GM18867 (cell line): ENCODE data around the gene PARD3B.

ENCODE experiments used
- ATAC-seq: cut with Tn5 transposase; IDR thresholded peaks from one replicate; pipeline ENCODE4 v1.9.1; 2021; ENCODE audit warnings: mild to moderate bottlenecking, moderate library complexity; ENCODE audit not compliant: unreplicated experiment

PARD3B gene

DNA sequence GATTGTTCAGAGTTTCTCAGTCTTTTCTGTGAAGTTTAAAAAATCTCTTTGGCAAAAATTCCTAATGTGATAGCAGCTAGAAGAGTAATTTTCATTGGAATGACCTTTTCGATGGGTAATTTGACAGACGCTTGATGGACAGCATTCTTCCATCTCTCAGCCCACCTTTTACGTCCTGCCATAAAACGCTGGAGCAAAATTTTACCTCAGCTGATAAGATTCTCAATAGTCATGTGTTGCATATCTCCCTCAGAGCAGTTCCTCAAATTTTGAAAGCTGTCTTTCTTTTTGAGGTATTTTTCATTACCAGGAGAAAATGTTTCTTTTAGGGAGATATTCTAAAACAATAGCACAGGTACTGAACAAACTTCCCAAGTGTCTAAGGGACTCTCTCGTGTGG lies 441.4 kb downstream of the PARD3B start:
- no peak for ATAC-seq

DNA sequence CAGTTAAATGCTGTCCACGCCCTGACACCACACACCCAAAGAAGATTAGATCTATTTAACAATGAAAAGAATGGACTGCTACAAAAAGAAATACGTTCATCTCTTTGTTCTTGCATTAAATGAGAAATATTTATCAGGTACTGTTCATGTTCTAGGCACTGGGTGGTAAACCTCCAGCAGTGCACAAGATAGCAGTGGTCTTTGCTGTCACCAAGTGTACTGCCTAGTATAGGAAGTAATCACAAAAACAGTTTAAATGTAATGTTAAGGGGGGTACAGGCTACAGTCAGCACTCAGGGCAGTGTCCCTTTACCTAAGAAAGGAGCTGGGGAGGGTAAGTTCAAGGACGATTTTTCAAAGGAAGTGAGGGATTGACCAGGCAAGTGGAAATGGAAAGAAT lies 443.6 kb downstream of the PARD3B start:
- no peak for ATAC-seq

DNA sequence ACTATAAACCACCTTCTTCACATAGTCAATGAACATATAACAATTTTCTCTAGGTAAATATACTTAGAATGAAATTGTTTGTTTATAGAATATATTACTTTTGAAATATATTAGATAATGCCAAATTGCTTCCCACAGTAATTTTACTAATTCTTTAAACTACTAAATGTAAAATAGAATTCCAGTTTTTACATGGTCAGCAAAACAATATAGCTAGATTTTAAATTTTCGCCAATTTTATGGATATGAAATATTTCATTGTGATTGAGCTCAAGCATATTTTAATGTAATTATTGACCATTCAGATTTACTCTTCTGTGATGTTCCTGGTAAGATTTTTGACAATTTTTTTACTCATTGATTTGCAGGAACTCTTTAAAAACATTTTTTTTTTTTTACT lies 444.6 kb downstream of the PARD3B start:
- no peak for ATAC-seq

DNA sequence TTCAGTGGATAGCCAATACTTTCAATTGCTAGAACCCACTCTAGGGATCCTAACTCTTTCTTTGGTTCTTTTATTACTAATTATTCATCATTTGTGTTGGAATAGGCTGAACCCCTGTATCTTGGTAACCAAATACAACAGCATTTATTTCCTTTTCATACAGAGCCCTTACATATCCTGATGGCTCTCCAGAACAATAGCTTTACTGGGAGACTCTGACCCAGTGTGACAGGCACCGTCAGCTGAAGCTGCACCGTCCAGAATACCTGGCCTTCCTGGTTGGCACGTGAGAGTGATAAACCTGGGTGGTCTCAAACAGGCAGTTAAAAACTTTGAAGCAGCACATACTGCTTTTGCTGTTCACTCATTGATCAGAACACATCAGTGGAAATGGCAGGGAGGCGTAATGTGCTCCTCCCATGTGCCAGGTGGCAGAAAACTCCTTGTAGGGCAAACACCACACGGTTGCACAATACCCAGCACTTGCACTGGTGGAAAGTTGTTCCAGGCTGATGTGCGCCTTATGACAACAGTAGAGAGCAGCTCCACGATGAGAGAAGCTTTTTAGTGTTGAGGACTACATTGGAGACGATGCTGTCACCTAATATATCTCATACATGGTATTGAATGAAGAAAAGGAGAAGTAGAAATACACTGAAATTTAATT lies 456.2 kb downstream of the PARD3B start:
- no peak for ATAC-seq

DNA sequence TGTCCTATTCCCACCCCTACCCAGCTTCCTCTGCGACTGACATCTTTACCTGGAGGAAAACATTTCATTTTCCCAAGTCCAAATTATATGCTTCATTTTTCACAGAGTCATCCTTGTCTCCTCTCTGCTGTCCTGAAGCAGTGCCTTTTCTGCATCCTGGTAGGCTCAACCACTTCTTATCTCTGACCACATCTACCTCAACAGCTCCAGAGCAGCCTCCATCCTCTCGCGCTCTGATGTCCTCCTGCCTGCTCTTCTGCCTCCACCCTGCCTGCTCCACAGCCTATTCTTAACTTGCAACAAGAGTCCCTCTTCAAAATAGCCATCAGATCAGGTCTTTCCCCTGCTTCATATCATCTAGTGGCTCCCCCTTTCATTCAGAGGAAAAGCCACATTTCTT lies 457.1 kb downstream of the PARD3B start:
- no peak for ATAC-seq

DNA sequence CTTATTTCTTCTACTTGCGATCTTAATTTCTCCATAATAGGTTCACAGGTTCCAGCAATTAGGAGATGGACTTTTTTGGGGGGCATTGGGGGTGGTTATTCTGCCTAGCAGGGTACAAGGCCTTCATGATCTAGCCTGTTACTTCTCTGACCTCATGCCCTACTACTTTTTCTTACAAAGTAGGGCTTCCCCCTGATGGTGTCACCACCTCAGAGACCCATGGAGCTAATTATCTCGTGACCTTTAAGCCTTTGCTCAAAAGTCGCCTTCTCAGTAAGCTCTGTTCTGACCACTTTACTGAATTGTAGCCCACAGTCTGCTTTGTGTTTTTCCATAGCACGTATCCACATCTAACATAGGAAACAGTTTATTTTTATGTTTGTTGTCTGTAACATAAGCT lies 458.0 kb downstream of the PARD3B start:
- ATAC-seq: no peak

GRCh38 chr2:205010196-205010595 lies 464.9 kb downstream of the PARD3B start:
- no peak for ATAC-seq

GRCh38 chr2:205011031-205011430 lies 465.8 kb downstream of the PARD3B start:
- no peak for ATAC-seq

GRCh38 chr2:205012961-205013360 lies 467.7 kb downstream of the PARD3B start:
- no peak for ATAC-seq

DNA sequence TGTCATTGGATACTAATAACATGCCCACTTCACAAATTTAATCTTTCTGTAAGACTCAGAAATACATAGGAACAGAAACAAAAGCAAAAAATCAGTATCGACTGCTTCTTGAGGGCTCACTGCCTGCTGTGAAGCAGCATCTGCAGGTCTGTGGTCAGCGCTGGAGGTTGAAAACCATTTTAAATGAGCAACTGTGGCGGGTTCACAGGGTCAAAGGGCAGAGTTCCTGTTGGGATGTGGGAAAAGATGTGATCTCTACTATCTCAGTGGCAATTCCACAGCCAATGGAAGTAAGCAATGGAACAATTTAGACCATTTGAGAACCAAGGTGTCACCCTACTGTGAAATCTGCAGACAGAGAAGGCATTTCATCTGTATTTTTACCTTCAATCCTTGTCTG lies 468.3 kb downstream of the PARD3B start:
- ATAC-seq: no peak

DNA sequence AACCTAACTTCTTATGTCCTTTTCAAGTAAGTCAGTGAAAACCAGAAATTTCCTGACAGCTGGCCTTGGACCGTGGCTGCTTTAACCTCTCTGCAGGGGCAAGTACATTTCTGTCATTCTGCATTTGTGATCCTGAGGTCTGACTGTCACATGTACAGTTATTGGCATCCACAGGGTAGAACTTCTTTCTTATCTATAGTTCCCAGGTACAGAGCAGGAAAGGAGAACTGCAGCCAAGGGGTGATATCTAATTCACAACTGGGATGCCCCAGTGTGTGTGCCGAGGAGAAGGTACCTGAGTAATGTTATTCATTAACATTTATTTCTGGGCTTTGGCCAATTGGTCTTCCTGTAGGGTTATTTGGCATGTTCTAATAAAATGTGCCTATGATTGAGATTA lies 468.9 kb downstream of the PARD3B start:
- no peak for ATAC-seq

GRCh38 chr2:205017381-205017780 lies 472.1 kb downstream of the PARD3B start:
- no peak for ATAC-seq

GRCh38 chr2:205017912-205018311 lies 472.6 kb downstream of the PARD3B start:
- no peak for ATAC-seq

GRCh38 chr2:205020673-205021072 lies 475.4 kb downstream of the PARD3B start:
- no peak for ATAC-seq

DNA sequence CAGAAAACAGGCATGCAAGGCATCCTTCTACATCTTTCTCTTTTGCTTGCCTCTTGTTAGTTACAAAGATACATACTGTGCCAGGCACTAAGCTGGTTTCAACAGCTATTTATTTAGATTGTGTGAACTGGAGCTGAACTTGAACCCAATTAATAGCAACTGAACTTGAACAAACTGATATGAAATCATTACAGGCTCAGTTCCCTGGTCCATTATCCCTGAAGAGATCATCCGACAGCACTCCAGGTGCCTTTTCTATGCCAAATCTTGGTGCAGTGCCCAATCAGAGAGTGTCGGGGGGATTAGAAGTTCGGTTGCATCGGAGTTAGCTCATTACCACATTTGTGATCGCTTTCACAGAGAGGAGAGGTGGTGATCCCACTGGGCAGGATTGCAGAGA lies 477.6 kb downstream of the PARD3B start:
- no peak for ATAC-seq

GRCh38 chr2:205024822-205025518 lies 479.7 kb downstream of the PARD3B start:
- ATAC-seq: no peak

- no peak for ATAC-seq
Observed at GRCh38 chr2:205025580-205026240, 480.4 kb downstream of the PARD3B start.

DNA sequence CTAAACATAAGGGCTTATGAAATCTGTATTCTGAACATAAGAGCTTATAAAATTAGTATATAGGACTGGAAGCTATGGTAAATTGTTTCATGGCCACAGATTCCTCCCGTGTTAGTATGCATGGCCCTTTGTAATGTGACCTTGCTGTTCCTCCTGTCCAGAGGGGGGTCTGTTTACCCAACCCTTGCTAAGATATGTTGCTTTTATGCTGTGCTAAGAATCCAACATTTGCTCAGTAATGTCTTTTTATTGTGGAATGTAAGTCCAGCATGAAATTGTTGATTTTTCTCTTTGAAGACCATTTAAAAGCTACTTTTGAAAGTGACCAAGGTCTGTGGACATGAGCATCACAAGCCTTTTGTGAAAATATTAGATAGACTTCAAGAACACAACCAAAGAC lies 485.4 kb downstream of the PARD3B start:
- ATAC-seq: no peak

DNA sequence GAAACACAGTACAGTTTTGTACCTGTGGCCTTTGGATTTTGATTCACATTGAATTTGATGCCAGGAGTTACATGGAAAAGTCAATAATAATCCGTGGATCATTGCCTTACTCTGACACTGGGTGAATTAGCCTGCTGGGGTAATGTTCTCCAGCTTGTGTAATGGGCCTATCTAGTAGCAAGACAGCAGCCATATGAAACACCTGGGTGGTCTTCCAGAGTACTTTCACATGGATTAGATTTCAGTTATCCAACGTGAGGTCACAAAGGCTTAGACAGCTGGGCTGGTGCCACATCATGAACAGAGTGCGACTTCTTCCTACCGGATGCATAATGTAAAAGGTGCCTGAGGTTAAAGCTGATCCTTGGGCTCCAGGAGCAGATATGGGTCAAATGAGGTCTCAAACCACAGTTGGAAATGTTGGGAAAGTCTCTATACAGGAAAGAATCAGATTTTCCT lies 486.8 kb downstream of the PARD3B start:
- ATAC-seq: no peak

- no peak for ATAC-seq
Observed at GRCh38 chr2:205033431-205033830, 488.2 kb downstream of the PARD3B start.

DNA sequence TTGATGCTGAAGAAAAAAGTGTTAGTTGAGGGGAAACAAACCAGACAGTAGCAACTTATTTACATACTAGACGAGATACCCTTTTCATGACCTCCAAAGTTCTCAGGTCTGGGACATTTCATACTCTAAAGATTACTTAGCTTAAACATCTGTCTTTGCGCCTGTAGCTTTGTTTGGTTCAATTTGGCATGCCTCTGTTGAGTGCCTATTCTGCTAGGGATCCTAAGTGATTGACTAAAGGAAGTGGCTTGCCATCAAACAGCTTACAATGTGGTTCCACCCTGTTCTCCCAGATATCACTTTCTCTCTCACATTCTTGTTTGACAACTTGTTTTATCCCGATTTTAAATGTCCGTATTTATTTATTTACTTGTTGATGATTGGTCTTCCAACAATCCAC lies 488.8 kb downstream of the PARD3B start:
- no peak for ATAC-seq

- ATAC-seq: no peak
Observed at GRCh38 chr2:205040323-205040722, 495.0 kb downstream of the PARD3B start.
